HG03460 (cell line): ENCODE results near the gene PEA15.

Source experiments
- ATAC-seq: cut with Tn5 transposase; IDR thresholded peaks from one replicate; pipeline ENCODE4 v1.9.1; 2021; ENCODE audit not compliant: unreplicated experiment

PEA15 gene

DNA sequence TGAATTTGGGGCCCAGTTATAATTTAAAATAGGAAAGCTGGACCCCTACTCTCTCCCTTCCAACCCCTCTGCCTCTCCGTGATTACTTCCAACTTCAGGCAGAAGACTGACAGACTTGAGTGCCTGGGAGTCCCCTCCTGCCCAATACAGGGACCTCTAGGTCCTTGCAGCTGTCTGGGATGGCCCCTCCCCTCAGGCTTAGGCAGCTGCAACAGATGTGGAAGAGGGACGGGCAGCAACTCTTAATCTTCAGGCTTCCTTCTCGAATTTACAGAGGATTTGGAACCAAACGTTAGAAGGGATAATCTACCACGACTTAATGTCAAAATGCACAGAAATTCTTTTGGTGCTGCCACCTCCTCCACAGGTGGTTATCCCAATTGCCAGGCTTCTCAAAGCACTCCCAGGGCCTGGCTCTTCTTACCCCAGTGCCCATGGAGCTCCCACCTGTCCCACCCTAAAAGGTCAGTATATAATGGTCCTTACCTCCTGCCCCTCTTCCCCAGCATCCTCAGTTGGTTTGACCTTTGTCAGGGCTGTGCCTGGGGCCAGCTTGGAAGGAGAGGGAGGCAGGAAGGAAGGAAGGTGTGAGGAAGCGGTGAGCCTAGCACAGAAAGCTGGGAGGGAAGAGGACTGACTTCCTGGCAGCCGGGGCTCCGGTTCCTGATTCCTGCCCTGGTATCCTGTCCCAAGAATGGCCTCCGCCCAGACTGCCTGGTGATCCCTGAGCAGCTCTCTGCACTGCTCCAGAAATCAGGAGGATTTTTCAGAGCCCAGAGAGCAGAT, 2.8 kb downstream of the PEA15 start:
- ATAC-seq, result no peak

GRCh38 chr1:160208557-160209320, 3.6 kb downstream of the PEA15 start:
- ATAC-seq, result no peak

DNA sequence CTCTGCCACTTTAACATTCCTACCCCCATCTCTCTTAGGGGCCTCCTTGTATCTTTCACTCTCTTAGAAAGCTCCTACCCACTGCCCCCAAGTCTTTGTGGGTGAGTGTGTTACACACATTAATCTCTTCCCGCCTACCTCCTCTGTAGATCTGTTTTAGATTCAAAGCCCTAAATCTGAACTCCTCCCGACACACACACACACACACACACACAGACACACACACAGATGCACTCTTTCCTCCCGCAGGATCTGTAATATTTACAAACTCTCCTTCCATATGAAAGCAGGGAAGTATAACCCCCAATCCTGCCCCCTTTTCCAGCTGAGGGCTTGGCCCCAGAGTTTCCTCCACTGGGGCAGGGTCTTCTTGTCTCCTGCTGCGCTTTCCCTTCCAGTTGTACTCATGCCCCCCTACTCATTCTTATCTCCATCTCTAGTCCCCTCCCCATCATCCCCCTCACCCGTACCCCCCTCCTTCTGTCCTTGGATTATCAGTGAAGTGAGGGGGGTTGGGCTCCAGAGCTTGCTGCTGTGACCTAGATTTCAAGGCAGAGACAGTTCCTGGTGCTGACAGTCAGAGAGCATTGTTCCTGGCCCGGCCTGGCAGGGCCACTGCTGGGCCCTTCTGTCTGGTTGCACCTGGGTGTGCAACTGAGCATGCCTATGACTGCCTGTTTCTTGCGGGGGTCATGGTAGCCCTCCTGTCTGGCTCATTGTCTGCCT, 4.3 kb downstream of the PEA15 start:
- no peak for ATAC-seq

DNA sequence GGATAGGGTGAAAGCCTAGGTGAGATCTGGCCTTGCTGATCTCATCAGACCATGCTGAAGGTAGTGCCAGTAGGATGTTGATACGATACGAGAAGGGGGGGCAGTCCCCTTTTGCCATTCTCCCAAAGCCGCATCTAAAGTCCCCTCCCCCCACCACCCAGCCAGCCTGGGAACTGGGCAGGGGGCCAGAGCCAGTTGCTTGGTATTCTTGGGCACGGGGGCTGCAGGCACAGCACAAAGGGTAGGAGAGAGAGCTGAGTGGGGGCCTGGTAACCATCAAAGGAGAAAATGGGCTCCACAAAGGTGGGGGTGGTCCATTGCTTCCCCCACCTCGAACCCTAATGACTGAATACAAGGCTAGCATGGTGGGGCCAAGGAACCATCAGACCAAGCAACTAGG, 5.4 kb downstream of the PEA15 start:
- ATAC-seq, result no peak

GRCh38 chr1:160211046-160211790, 6.0 kb downstream of the PEA15 start:
- no peak for ATAC-seq

DNA sequence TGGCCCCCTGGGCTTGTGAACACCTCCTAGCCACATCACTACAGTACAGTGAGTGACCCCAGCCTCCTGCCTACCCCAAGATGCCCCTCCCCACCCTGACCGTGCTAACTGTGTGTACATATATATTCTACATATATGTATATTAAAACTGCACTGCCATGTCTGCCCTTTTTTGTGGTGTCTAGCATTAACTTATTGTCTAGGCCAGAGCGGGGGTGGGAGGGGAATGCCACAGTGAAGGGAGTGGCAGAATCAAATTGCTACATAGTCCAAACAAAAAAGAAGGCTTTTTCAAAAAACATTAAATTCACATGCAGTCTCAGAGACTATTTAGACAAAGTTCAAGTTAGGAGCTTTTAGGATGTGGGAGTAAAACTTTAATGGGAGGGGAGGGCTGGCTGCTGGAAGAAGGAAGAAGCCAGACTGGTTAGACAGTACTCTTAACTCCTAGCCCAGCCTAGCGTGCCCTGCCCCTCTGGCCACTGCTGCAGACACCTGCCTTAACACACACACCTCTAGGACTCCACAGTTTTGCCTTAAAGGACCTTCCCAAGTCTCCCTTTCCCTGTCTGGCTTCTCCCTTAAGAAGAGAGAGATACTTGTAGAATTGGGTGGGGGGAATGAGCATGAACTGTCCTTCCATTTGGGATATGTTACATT, 9.4 kb downstream of the PEA15 start:
- no peak for ATAC-seq

DNA sequence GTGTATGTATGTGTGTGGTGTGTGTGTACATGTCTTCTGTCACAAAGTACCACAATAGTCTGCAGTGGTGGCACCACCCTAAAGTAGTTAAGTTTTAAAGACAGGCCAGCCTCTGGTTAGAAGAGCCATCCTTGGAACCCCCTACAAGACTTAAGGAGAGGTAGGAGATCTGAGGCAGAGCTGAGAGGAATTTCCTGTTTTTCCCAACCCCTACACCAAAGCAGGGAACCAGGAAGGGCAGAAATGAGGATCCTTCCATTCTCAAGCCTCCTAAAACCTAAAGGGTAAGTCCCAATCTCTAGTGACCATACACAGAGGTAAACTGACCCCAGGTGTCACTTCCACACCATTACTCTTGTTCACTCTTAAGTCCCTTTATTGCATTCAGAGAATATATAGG, 11.1 kb downstream of the PEA15 start:
- no peak for ATAC-seq

DNA sequence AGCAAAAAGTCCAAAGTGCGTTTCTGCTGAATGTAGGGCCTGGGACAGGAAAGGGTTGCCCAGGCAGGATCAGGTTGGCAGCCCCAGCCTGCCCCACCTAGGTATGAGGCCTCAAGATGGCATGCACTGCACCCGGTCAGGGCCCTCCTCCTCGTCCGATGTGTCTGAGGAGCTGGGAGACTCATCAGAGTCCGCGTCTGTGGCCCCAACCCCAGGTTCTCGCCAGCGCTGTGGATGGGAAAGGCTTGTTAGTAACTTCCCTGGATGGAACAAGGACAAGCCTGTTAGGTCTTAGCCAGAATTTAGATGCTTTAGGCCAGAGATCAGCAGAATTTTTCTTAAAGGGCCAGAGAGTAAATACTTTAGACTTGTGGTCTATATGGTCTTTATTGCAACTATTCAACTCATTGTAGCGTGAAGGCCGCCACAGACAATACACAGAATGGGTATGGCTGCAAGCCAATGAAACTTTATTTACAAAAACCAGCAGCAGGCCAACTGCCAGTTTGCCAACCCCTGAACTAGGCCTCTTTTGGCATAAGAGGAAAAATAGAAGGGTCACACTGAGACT, 12.4 kb downstream of the PEA15 start:
- no peak for ATAC-seq

DNA sequence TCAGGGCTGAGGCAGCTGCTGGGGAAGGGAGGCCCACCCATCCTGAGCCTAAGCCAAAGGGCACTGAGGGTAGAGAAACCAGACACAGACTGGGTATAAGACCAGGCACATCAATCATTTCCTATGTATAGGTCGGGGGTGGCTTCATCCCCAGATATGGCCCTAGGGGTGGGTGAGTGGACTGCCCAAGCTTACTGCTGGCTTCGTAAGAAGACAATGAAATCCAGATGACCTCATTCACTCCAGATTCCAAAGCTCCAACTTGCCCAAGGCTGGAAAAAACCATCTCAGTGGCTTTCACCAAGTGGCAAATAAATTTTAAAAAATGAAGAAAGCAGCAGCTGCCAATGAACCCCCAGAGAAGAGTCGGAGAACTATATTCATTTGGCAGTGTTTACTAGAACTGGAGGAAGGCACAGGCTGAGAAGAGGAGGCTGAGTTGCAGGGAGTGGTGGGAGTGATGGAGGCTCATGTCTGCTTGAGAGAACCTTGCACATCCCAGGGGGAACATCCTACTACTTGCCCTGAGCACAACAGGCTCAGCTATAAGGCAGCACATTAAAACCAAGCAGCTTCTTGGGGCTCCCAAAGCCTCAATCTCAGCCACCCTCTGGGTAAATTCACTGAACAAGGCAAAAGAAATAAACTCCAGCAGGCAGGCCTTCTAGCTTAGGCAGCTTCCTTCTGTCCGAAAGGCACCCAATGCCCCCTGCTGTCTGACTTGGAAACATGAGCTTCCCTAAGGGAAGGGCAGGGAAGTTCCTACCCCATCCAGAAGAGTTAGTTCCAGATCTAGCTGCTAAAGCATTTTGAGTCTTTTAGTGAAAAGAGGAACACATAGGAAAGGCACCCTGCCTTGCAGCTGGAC, 14.1 kb downstream of the PEA15 start:
- ATAC-seq, result no peak

DNA sequence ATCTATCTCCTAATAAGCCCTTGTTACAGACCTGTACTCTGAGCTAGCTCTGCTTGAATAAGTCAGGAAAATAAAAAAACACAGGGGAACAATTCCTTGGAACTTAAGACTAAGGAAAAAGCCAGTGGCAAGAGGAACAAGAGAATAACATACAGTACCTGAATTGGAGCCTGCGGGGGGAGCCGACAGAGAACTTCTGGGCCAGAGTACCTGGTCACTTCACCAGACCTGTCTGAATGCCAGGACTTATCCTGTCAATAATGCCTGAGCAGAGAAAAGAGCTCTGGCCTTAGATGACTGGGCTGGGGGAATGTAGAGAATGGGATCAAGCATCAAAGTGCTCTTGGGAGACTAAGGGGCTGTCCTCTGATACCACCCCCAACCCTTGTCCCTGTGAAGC, 15.1 kb downstream of the PEA15 start:
- no peak for ATAC-seq

- ATAC-seq, result no peak
Measured at GRCh38 chr1:160221089-160221488, 15.9 kb downstream of the PEA15 start.

DNA sequence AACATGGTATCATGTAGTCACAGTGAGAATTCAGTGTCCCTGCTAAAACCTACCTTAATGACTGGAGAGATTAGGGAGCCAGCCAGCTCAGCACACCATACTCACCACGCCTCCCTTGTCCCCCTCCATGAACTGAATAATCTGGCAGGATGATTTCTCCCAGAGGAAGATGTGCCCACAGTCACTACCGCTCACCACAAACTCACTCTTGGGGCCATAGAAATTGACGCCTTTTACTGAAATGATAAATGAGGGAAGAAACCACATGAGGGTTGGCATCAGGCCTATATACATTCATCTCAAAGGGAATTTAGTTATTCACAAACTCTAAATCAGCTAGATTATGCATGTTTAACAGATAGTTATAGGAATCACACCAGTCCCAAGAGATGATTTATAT, 17.4 kb downstream of the PEA15 start:
- ATAC-seq, result no peak

DNA sequence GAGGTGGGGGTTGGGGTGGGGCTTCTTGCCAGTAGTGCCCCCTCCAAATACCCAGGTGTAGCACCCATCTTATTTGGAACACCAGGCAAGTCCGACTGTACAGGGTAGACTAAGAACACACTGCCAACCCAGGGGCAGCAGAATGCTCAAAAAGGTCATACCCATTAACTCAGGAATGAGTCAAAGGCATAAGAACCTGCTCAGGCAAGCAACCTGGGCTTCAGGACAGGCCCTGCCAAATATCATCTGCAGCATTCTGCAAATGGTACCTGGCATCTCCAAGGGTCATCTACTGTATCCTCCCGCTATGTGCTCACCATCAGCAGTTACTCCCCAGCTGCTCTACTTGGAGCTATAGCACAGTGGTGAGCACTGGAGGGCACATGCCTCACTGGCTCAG, 19.4 kb downstream of the PEA15 start:
- ATAC-seq, result no peak

DNA sequence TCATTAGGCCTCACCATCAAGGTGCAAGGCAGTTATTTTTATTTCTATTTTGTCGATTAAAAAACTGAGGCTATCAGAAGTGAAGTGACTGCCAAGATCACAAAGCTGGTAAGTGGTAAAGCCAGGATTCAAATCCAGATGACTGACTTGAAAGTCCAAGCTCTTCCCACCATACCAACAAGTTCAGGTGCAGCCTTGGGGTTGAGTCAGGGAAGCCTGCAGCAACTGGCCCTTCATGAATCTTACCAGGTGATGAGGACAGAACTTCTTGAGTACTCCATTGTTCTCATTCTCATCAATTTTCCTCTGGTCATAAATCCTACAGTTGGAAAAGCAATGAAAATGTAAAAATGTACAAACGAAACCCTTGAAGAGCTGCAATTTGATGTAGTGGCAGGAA, 20.2 kb downstream of the PEA15 start:
- ATAC-seq, result no peak

GRCh38 chr1:160226623-160227022, 21.4 kb downstream of the PEA15 start:
- ATAC-seq, result no peak

GRCh38 chr1:160227034-160227433, 21.9 kb downstream of the PEA15 start:
- no peak for ATAC-seq

- ATAC-seq, result no peak
Measured at GRCh38 chr1:160227561-160227960, 22.4 kb downstream of the PEA15 start.

GRCh38 chr1:160228431-160228830, 23.2 kb downstream of the PEA15 start:
- no peak for ATAC-seq

DNA sequence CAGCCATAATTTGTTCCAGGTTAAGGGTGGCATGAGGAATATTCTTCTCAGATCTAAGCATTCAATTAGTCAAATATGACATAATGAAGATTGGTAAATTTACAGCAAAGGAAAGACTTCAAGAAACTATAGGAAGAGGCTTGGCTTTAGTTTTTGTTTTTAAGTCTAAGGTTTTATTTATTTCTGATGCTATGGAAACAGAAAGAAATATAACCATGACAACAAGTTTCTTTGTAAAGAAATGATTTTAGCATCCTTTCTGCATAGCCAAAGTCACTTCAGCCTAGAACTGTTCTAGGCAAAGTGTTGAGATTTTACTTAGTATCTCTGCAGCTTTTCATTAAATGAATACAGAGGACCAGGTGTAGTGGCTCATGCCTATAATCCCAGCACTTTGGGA, 27.7 kb downstream of the PEA15 start:
- ATAC-seq, result no peak
